Measurements from ENCODE around the gene MLN. TPM values are rescaled to one million over a fixed set of nuclear protein-coding genes. Genes with fewer than 3 reads are reported as not detected.

The MLN gene
- total RNA-seq, 1 experiment from 2014 or later = not detected

DNA sequence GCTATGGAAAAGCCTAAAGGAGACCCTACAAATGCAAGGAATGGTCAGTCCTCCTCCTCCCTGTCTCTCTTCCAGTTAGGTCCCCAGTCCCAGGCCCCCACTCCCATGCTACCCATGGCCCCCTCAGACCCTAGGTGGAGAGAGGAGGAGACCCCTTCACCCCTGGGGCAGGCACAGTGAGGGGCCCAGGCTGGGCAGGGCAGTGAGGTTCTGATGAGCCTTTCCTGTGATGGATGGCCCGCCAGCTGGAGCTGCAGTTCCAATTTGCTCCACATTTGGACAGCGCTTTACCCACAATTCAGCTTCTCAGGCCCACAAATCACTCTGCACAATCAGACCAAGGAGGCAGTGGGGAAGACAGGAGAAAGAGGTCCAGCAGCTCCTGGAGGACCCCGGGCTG lies 37.3 kb upstream of the MLN start:
- Mint-ChIP-seq H3K36me3 (ENCODE audit: insufficient read depth in 1 of 3, low read depth in 3 of 3) (peaks cover 0 to 8% (median 0%) of the 10 kb centered on the region in 3 experiments; a peak in 3 of 7 replicates), H3K9me3 (peaks cover 6 to 8% of the 10 kb centered on the region in 2 experiments), H3K27ac (no peak overlapping the region), H3K27me3 (ENCODE audit: low read depth) (peaks cover 11% of the 10 kb centered on the region), H3K4me1 (peaks cover 36 to 38% of the 10 kb centered on the region in 2 experiments), H3K4me3 (no peak overlapping the region)
- TF ChIP-seq, protein P1, sequence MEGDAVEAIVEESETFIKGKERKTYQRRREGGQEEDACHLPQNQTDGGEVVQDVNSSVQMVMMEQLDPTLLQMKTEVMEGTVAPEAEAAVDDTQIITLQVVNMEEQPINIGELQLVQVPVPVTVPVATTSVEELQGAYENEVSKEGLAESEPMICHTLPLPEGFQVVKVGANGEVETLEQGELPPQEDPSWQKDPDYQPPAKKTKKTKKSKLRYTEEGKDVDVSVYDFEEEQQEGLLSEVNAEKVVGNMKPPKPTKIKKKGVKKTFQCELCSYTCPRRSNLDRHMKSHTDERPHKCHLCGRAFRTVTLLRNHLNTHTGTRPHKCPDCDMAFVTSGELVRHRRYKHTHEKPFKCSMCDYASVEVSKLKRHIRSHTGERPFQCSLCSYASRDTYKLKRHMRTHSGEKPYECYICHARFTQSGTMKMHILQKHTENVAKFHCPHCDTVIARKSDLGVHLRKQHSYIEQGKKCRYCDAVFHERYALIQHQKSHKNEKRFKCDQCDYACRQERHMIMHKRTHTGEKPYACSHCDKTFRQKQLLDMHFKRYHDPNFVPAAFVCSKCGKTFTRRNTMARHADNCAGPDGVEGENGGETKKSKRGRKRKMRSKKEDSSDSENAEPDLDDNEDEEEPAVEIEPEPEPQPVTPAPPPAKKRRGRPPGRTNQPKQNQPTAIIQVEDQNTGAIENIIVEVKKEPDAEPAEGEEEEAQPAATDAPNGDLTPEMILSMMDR (conservative IDR thresholded peaks at IDR 0.05) = no peak
- H3K23me2 ChIP-seq (ENCODE audit: insufficient read length, low read depth, low read length, poor library complexity, severe bottlenecking) = no peaks in the 10 kb centered on the region
- WGBS (ENCODE audit: extremely low coverage, insufficient read length, low lambda C conversion rate) = no CpG with 5 or more reads among the region's 3 CpGs
- no peak overlapping the region for H2AFZ ChIP-seq (ENCODE audit: low read length)
- no peak overlapping the region for H3K14ac ChIP-seq (ENCODE audit: insufficient read depth, low read length)
- H2BK120ac ChIP-seq (ENCODE audit: low read depth, low read length, poor library complexity, severe bottlenecking) = no peak overlapping the region
- H2BK12ac ChIP-seq (ENCODE audit: insufficient read length, low read depth, low read length) = no peak overlapping the region
- no peak overlapping the region for H3K56ac ChIP-seq (ENCODE audit: insufficient read length, low read depth, low read length)
- H4K8ac ChIP-seq (replicated peaks; ENCODE audit: insufficient read length, low read depth, low read length) = no peak overlapping the region
- no peaks in the 10 kb centered on the region; the same call in 1 of the 2 replicates for H3K4me1 ChIP-seq (ENCODE audit: insufficient read depth, low read length)
- no peak overlapping the region for H3K4ac ChIP-seq (ENCODE audit: low read depth, low read length)
- H3K18ac ChIP-seq (ENCODE audit: insufficient read length, low read depth, low read length) = no peak overlapping the region
- no peak overlapping the region for H4K91ac ChIP-seq (ENCODE audit: insufficient read length, low read depth, low read length)
- no peak overlapping the region for H2BK5ac ChIP-seq (ENCODE audit: insufficient read length, low read length)
- H2BK20ac ChIP-seq (ENCODE audit: low read depth, low read length, poor library complexity, severe bottlenecking) = no peak overlapping the region
- H3K79me1 ChIP-seq (ENCODE audit: insufficient read depth, low read depth, low read length, poor library complexity, severe bottlenecking) = no peaks in the 10 kb centered on the region
- no peaks in the 10 kb centered on the region for H3K79me2 ChIP-seq (ENCODE audit: insufficient read depth, low read length)
- no peak for DNase-seq
- no peaks in the 10 kb centered on the region for H3K27me3 ChIP-seq (ENCODE audit: insufficient read depth, low read length)
- H3K9me3 ChIP-seq (ENCODE audit: control insufficient read depth, low read depth, low read length) = no peaks in the 10 kb centered on the region
- H4K20me1 ChIP-seq (ENCODE audit: control insufficient read depth, insufficient read depth, insufficient read length) = no peaks in the 10 kb centered on the region
- H2BK15ac ChIP-seq (ENCODE audit: low read depth, low read length) = no peak overlapping the region
- no peak overlapping the region for H3K27ac ChIP-seq (ENCODE audit: insufficient read length, low read depth, low read length)
- no peak overlapping the region for H3K4me2 ChIP-seq (ENCODE audit: insufficient read depth, insufficient read length, low read length)
- H2AK5ac ChIP-seq (ENCODE audit: insufficient read length, low read length) = no peak overlapping the region
- H3T11ph ChIP-seq (ENCODE audit: low read length) = no peak overlapping the region
- H3K23ac ChIP-seq (ENCODE audit: insufficient read length, low read depth, low read length) = no peak overlapping the region
- H3K9ac ChIP-seq (ENCODE audit: extremely low read depth, insufficient read length, low read length) = no peak overlapping the region
- no peak overlapping the region for H4K5ac ChIP-seq (ENCODE audit: insufficient read length, low read depth, low read length)

All from H9 (cell line).